GM12878 (cell line): ENCODE measurements around the gene PRMT5. TPM values are rescaled to one million over a fixed set of nuclear protein-coding genes. Genes with fewer than 3 reads are reported as not detected.

ENCODE experiments used
- ATF3 ChIP-seq: IDR thresholded peaks from 2 replicates; pipeline ENCODE4 v1.6.1; 2011; ENCODE audit warnings: low read depth, mild to moderate bottlenecking, low read length, moderate library complexity, borderline replicate concordance; ENCODE audit errors: extremely low read depth
- BCL11A ChIP-seq: IDR thresholded peaks from 2 replicates; pipeline ENCODE4 v1.6.1; 2011; ENCODE audit warnings: low read depth, low read length
- CHD4 ChIP-seq: fragments of 200-600 bp; sonication (generic); IDR thresholded peaks from 2 replicates; pipeline ENCODE4 v1.6.1; 2016; ENCODE audit warnings: mild to moderate bottlenecking
- DPF2 ChIP-seq: fragments of 450-650 bp; IDR thresholded peaks from 2 replicates; pipeline ENCODE4 v1.6.1; 2017; ENCODE audit warnings: mild to moderate bottlenecking
- ETV6 ChIP-seq, 2 experiments: fragments of 450-650 bp in 1 of 2; IDR thresholded peaks in 1 of 2; conservative IDR thresholded peaks in 1 of 2; 2 replicates each; pipeline ENCODE4 v1.6.1; 2014; ENCODE audit warnings: antibody characterized with exemption in 1 of 2, borderline replicate concordance in 1 of 2, low read depth in 1 of 2, mild to moderate bottlenecking in 1 of 2, moderate library complexity in 1 of 2
- FOXM1 ChIP-seq: IDR thresholded peaks from 2 replicates; pipeline ENCODE4 v1.6.1; 2012; ENCODE audit warnings: low read depth, mild to moderate bottlenecking, inconsistent platforms, low read length, moderate library complexity
- GABPA ChIP-seq: IDR thresholded peaks from 2 replicates; pipeline ENCODE4 v1.6.1; 2014; ENCODE audit warnings: antibody characterized with exemption, low read depth, mild to moderate bottlenecking, inconsistent platforms
- IKZF2 ChIP-seq, 2 experiments: fragments of 450-650 bp; IDR thresholded peaks; 2 replicates each; pipeline ENCODE4 v1.6.1; 2017; ENCODE audit warnings: mild to moderate bottlenecking in 2 of 2, moderate library complexity in 2 of 2
- JUND ChIP-seq: IDR thresholded peaks from 2 replicates; pipeline ENCODE4 v1.6.1; 2012; ENCODE audit warnings: low read depth, mild to moderate bottlenecking, low read length, improper control_type of control experiment, moderate library complexity
- NFIC ChIP-seq: IDR thresholded peaks from 2 replicates; pipeline ENCODE4 v1.6.1; 2012; ENCODE audit warnings: low read depth, mild to moderate bottlenecking, inconsistent platforms, low read length, moderate library complexity
- NFXL1 ChIP-seq: fragments of 450-650 bp; IDR thresholded peaks from 2 replicates; pipeline ENCODE4 v1.6.1; 2017; ENCODE audit warnings: antibody characterized with exemption, mild to moderate bottlenecking, borderline replicate concordance
- NR2C1 ChIP-seq: fragments of 450-650 bp; IDR thresholded peaks from 2 replicates; pipeline ENCODE4 v1.6.1; 2017; ENCODE audit warnings: antibody characterized with exemption, mild to moderate bottlenecking, moderate library complexity
- RAD21 ChIP-seq: IDR thresholded peaks from 2 replicates; pipeline ENCODE4 v1.6.1; 2011; ENCODE audit warnings: mild to moderate bottlenecking, low read depth, low read length, moderate library complexity; ENCODE audit not compliant: insufficient read depth
- RCOR1 ChIP-seq: conservative IDR thresholded peaks from 2 replicates; pipeline ENCODE4 v1.6.1; 2012; ENCODE audit warnings: low read depth, low read length, improper control_type of control experiment
- SIX5 ChIP-seq: IDR thresholded peaks from 2 replicates; pipeline ENCODE4 v1.6.1; 2011; ENCODE audit warnings: mild to moderate bottlenecking, low read depth, low read length, moderate library complexity; ENCODE audit not compliant: severe bottlenecking
- SREBF1 ChIP-seq: IDR thresholded peaks from 2 replicates; pipeline ENCODE4 v1.6.1; 2012; ENCODE audit warnings: mild to moderate bottlenecking, low read length
- SRF ChIP-seq, 2 experiments: IDR thresholded peaks; 2 replicates each; pipeline ENCODE4 v1.6.1; 2011; ENCODE audit warnings: low read depth in 2 of 2, low read length in 2 of 2, mild to moderate bottlenecking in 1 of 2, moderate library complexity in 1 of 2
- TARDBP ChIP-seq: IDR thresholded peaks from 2 replicates; pipeline ENCODE4 v1.6.1; 2016; ENCODE audit warnings: borderline replicate concordance
- YY1 ChIP-seq: IDR thresholded peaks from 2 replicates; pipeline ENCODE4 v1.6.1; 2011; ENCODE audit warnings: low read depth, mild to moderate bottlenecking, low read length
- ZBTB40 ChIP-seq: fragments of 450-650 bp; IDR thresholded peaks from 2 replicates; pipeline ENCODE4 v1.6.1; 2016; ENCODE audit warnings: mild to moderate bottlenecking, moderate library complexity, borderline replicate concordance
- polyA plus RNA-seq, 11 experiments: library from polyadenylated mRNA; depleted of rRNA in 4 of 11; unstranded in 6 of 11; stranded (reverse) in 5 of 11; fragments of >200 nt; fragmentation: Nextera tagmentation in 4 of 11; fragmentation: Illumina TruSeq in 1 of 11; extraction: Ambion mirVana in 4 of 11; extraction: Trizol in 1 of 11; gene quantifications; 1 replicate in 1 of 11; 2 replicates in 10 of 11; pipeline versions ENCODE4 v1.2.1 to v1.2.3, GENCODE V29; 2011 to 2016; ENCODE audit warnings: inconsistent platforms in 2 of 11, missing spikeins in 2 of 11, low read depth in 1 of 11
- total RNA-seq, 4 experiments: library from RNA; depleted of rRNA in 3 of 4; stranded (reverse); fragments of >200 nt in 3 of 4; fragmentation: Illumina TruSeq in 1 of 4; extraction: Trizol in 1 of 4; gene quantifications; 2 replicates each; pipeline versions ENCODE4 v1.2.1 to v1.2.3, GENCODE V29; 2013 to 2021
- TF ChIP-seq, protein P1 (sequence below), 3 experiments: IDR thresholded peaks in 2 of 3; conservative IDR thresholded peaks in 1 of 3; 2 replicates each; pipeline ENCODE4 v1.5.1; 2011; ENCODE audit warnings: low read depth in 3 of 3, low read length in 3 of 3, mild to moderate bottlenecking in 3 of 3, control low read depth in 2 of 3, moderate library complexity in 2 of 3, inconsistent platforms in 1 of 3, mixed read lengths in 1 of 3; ENCODE audit not compliant: control insufficient read depth in 2 of 3, insufficient read depth in 1 of 3; ENCODE audit errors: extremely low read depth in 1 of 3
- TF ChIP-seq, protein P2 (sequence below): IDR thresholded peaks from 2 replicates; pipeline ENCODE4 v1.6.1; 2011; ENCODE audit warnings: borderline replicate concordance, low read depth, mild to moderate bottlenecking, moderate library complexity, mixed read lengths, low read length; ENCODE audit not compliant: insufficient read depth; ENCODE audit errors: extremely low read length

PRMT5 gene
- total and polyA plus RNA-seq, 10 of the 15 experiments (the other 5 are each of a cell fraction or from before 2014, with no cell fraction given) = 54.3 to 221 (median 111) TPM

DNA sequence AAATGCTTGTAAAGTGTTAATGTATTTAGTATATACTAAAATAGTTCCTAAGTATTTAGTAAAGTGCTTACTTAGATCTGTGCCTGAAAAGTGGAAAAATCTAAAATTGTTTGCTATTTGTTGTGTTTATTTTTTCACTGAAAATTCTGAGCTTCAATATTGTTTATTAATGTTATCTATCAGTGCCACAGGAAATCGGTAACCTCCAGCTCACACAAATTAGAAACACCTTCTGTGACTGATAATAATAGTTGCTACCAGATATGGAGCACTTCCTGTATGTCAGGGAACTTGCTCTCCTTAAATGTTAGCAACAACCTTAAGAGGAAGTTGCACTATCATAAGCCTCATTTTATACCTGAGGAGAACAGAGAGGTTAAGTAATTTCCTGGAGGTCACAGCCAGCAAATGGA, 58.4 kb downstream of the PRMT5 start (continued):
- TF ChIP-seq ZBTB40 = no peak; the same call in 1 of the 2 replicates
- peak; percentile 72; the same call in 1 of the 2 replicates for TF ChIP-seq FOXM1
- no peak for TF ChIP-seq IKZF2 (IDR thresholded peaks at IDR 0.05)
- TF ChIP-seq CHD4 = no peak
- TF ChIP-seq, protein P1, sequence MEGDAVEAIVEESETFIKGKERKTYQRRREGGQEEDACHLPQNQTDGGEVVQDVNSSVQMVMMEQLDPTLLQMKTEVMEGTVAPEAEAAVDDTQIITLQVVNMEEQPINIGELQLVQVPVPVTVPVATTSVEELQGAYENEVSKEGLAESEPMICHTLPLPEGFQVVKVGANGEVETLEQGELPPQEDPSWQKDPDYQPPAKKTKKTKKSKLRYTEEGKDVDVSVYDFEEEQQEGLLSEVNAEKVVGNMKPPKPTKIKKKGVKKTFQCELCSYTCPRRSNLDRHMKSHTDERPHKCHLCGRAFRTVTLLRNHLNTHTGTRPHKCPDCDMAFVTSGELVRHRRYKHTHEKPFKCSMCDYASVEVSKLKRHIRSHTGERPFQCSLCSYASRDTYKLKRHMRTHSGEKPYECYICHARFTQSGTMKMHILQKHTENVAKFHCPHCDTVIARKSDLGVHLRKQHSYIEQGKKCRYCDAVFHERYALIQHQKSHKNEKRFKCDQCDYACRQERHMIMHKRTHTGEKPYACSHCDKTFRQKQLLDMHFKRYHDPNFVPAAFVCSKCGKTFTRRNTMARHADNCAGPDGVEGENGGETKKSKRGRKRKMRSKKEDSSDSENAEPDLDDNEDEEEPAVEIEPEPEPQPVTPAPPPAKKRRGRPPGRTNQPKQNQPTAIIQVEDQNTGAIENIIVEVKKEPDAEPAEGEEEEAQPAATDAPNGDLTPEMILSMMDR (IDR thresholded peaks at IDR 0.05 in 2 of 3, conservative IDR thresholded peaks at IDR 0.05 in 1 of 3; ENCODE audit: control insufficient read depth in 2 of 3, extremely low read depth in 1 of 3, insufficient read depth in 1 of 3, low read depth in 3 of 3, low read length in 3 of 3) = no peak
- TF ChIP-seq, protein P2, sequence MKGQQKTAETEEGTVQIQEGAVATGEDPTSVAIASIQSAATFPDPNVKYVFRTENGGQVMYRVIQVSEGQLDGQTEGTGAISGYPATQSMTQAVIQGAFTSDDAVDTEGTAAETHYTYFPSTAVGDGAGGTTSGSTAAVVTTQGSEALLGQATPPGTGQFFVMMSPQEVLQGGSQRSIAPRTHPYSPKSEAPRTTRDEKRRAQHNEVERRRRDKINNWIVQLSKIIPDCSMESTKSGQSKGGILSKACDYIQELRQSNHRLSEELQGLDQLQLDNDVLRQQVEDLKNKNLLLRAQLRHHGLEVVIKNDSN = no peak
- TF ChIP-seq DPF2 = no peak
- no peak for TF ChIP-seq TARDBP
- no peak for TF ChIP-seq SREBF1
- no peak; a peak in 1 of 4 replicates for TF ChIP-seq ETV6 (conservative IDR thresholded peaks at IDR 0.05 in 1 of 2, IDR thresholded peaks at IDR 0.05 in 1 of 2; ENCODE audit: borderline replicate concordance in 1 of 2, low read depth in 1 of 2)
- no peak for TF ChIP-seq BCL11A
- TF ChIP-seq SRF (IDR thresholded peaks at IDR 0.05; ENCODE audit: low read depth in 2 of 2, low read length in 2 of 2) = peak; percentile 80 to 95
- TF ChIP-seq NFIC = no peak; the same call in 1 of the 2 replicates
- TF ChIP-seq RCOR1 = 0 out of 2 replicates have a peak, but pooled peaks have one; percentile 61
- TF ChIP-seq GABPA = peak; percentile 46; the same call in 1 of the 2 replicates
- no peak for TF ChIP-seq RAD21
- TF ChIP-seq NR2C1 = no peak
- no peak for TF ChIP-seq NFXL1
- TF ChIP-seq SIX5 = no peak
- TF ChIP-seq JUND = peak; percentile 48; the same call in 1 of the 2 replicates
- TF ChIP-seq YY1 = no peak
- TF ChIP-seq ATF3 = no peak
